Dedifferentiated amniotic fluid mesenchymal stem cell (primary cell): Measurements from ENCODE around the gene SIRPB1.
"Not testable (repeated sequence)": the region's sequence is repeated elsewhere in the genome, so short reads cannot be mapped to it uniquely, and the experiment has no call there.

ENCODE experiments used
- DNase-seq: peaks from one replicate; pipeline ENCODE4 v3.0.0-alpha.2; 2016; ENCODE audit errors: extremely low spot score

Gene SIRPB1

DNA sequence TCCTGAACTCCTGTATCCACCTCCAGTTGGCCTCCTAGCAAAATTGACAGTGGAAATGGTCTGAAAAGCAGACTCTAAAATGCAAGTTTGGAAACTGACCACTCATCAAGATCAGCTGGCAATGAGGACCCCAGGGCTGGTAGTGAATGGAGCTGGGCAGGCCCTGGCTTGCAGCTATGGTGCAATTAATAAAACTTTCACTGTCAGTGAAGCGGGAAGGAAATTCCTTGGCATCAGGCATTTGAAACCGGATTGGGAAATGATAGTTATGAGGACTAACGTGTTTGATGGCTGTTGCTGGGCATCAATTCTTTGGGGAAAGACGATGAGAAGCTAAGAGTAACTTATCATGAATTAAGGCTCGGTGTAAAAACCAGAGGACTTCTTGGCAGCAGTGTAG, 19.1 kb downstream of the SIRPB1 start:
- no peak for DNase-seq

DNA sequence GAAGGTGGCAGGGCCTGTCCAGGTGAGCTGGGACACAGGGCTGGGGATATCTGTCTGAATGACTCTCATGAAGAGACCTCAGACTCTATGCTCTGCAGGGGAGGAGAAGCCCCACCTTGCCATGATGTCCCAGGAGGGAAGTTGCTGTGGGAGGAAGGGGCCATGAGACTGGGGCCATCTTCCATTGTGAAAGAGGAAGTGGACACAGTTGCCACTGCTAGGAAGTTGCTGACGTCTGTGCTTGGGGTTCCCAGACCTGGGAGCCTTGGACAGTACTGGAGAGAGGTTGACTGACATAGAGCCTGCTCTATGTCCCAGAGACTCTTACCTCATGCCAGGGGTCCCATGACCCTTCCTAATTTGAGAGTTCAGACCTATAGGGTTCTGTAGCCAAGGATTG, 24.5 kb downstream of the SIRPB1 start:
- no peak for DNase-seq

DNA sequence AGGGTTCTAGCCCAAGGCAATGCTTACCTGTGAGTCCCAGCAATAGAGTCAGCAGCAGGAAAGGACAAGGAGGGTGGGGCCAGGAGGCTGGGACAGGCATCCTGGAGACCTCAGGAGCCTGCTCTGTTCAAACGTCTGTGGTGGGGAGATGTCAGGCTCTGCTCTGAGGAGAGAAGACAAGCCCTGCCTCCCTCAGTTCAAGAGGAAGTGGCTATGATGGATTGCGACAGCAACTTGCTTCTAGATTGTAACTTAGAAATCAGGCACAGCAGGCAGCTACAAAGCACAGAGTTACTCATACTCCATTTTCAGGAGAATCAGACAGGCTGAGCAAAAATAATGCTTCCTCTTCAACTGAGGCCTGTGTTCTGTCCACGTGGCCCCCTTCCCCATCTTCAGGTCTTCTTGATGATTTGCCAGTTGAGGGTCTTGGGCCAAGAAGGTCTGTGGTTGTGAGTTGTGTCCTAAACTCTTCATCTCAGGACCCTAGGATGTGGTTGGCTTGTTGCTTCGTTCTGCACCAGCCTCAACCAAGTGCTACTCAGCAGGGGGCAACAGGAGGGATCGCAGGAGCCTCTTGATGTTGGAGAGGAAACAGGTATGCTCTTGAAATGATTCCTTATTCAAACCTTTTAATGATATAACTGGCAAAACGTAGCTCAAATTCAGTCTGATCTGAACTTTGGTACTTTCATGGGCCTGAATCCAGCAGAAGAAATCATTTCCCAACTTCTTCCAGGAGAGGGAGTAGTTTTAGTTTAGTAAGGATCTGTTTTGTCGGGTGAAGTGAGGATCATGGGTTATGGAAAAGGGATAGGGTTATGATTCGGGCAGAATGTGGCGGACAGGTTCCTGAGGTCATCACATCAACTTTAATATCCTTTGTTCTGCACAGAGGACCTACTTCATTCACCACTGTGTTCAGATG, 31.0 kb downstream of the SIRPB1 start:
- DNase-seq: no peak

DNA sequence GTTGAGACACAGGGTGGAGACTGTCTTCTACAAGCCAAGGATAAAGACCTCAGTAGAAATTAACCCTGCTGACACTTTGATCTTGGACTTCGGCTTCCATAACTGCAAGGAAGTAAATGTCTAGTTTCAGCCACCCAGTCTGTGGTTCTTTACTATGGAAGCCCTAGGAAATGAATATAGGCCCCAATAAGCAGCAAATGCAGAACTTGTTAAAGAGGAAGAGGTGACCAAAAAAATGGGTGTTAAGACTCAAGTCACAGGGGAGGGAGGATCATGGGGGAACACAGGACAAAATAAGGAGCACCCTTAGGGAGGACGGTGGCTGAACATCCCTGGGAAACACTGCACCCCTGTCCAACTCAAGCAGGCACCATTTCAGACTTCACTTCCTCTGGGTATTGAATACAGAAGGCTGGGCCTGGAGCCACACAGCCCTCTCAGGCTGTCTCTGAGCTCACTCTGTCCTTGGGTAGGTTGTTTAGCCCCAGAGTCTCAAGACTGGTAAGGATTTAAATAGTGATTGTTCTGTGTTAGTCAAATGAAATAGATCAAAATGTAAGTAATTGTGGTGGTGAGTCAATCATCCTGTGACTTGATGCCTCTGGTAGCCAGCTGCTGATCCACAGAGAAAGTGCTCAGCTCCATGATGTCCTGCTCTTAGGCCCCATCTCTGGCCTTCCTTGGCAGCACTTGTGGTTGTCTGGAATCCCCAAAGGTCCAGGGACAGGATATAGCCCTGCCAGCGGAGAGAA, 31.9 kb downstream of the SIRPB1 start:
- no peak for DNase-seq

DNA sequence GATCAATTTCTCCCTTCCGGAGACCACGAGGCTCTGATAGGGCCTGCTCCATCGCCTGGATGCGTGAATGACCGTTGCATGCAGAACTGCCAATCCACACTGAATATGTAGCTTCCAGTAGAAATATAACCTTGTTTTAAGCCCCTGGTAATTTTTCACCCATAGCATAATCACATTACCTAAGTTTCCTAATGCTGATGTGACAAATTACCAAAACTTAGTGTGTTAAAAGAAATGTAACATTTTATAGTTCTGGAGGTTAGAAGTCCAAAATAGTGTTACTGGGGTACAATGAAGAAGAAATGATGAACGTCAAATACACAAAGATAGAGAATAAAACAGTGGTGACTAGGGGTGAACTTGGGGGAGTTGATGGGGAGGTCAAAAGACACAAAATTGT, 40.3 kb downstream of the SIRPB1 start:
- no peak for DNase-seq

DNA sequence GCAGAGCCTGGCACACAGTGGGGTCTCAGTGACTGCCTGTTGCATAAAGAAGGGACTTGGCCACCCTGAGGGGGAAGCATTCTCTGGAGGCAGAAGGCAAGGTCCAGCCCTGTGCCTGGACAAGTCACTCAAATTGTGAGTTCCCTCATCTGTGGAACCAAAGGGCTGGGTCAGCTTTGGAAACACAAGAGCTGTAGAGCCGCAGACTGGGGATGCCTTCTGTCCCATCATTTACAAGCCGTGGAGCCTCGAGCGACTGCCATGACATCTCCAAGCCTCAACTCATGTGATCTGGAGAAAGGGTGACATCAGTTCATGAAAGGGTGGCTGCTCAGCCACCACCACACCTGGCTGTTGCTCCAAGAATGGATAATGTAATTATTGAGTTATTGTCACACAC, 41.9 kb downstream of the SIRPB1 start:
- DNase-seq: no peak

DNA sequence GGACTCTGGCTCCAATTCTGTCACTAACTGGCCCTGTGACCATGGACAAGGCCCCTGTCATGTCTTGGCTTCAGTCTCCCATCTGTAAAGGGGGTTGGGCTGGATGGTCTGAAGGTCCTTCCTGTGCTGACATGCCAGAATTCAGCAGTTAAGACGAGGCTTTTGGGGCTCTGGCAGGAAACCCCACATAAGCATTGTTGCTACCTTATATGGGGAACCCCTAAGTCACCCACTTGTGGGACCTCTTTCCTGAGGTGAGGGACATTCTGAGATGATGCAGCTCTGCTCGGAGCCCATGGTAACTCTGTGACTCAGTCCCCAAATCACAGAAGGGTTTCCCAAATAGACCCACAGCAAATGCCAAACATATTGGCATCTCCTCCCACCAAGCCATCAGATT, 42.5 kb downstream of the SIRPB1 start:
- not testable (repeated sequence) for DNase-seq

DNA sequence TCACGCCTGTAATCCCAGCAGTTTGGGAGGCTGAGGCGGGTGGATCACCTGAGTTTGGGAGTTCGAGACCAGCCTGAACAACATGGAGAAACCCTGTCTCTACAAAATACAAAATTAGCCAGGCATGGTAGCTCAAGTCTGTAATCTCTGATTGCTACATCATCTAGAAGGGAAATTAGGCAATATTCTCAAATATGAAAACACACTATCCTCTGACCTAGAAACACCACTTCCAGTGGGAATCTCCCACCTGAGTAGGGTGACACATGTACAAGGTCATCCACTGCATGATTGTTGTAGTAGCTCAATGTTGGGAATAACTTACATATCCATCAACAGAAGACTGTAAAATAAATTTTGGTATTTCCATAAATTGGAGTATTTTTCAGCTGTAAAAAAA, 43.2 kb downstream of the SIRPB1 start:
- DNase-seq: no peak

DNA sequence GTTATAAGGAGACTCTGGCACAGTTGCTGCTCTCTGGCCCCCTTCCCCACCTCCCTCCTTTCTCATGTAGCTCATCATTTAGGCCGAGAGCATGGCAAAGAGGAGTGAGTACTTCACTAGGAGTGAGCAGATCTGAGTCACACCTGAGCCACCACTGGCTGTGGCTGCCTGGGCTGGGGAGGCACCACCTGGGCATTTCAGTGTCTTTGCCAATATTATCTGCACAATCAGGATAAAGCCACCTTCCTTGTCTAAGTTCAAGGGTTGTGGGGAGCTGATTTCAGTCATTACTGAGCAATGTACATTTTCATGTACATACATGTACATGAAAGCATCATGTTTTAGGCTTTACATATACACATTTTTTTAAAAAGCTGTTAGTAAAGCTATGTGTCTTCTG, 43.8 kb downstream of the SIRPB1 start:
- not testable (repeated sequence) for DNase-seq

DNA sequence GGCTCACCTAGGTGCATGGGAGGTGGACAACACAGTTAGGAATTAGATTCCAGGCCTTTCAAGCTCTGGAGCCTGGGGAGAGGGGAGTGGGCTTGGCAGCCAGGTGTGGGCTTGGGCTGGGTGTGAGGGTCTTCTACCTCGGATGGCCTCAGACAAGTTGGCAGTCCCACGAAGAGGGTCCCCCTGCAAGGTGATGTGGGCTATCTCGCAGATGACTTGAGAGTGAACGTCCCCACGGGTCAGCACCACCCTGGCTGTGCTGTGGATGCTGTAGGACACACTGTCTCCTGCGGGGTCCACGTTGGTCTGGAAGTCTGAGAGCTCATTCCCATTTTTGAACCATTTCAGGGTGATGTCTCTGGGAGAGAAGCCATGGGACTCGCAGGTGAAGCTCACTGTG, 48.2 kb downstream of the SIRPB1 start:
- not testable (repeated sequence) for DNase-seq
